NCI-H524 treated with DMSO at 0.1 percent for 48 hours (cell line): ENCODE measurements around the gene CYP2W1.
"Not testable (repeated sequence)": the region's sequence is repeated elsewhere in the genome, so short reads cannot be mapped to it uniquely, and the experiment has no call there.

ENCODE experiments used
- DNase-seq: peaks from one replicate; lab custom pipeline; 2025; lab: John Stamatoyannopoulos, UW

CYP2W1 gene

GRCh38 chr7:1028775-1029636, 46.0 kb downstream of the CYP2W1 start:
- no peak for DNase-seq

GRCh38 chr7:1029637-1030443, 46.9 kb downstream of the CYP2W1 start:
- no peak for DNase-seq

DNA sequence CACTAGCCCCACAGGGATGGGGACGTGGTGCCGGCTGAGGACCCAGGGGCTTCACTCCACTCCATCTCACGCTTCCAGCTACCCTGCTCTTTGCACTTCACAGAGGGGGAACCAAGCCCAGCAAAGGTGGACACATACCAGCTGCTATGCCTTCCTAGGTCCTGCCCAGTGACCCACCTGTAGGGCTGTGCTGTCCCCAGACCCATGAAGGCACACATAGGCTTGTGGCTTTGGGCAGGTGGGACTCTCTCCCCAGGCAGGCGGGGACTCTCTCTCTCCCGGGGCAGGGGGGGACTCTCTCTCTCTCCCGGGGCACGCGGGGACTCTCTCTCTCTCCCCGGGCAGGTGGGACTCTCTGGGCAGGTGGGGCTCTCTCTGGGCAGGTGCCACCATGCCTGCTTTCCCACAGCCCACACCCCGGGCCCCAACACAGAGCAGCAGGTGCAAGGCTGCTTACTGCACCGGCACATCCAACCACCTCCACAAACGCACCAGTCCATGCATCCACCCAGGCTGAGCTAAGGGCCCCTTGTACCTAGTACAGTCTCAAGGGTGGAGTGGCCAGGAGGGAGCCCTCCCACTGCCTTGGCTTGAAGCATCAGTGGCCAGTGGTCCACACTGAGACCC, 47.6 kb downstream of the CYP2W1 start:
- no peak for DNase-seq

GRCh38 chr7:1031716-1032455, 48.9 kb downstream of the CYP2W1 start:
- DNase-seq = no peak

DNA sequence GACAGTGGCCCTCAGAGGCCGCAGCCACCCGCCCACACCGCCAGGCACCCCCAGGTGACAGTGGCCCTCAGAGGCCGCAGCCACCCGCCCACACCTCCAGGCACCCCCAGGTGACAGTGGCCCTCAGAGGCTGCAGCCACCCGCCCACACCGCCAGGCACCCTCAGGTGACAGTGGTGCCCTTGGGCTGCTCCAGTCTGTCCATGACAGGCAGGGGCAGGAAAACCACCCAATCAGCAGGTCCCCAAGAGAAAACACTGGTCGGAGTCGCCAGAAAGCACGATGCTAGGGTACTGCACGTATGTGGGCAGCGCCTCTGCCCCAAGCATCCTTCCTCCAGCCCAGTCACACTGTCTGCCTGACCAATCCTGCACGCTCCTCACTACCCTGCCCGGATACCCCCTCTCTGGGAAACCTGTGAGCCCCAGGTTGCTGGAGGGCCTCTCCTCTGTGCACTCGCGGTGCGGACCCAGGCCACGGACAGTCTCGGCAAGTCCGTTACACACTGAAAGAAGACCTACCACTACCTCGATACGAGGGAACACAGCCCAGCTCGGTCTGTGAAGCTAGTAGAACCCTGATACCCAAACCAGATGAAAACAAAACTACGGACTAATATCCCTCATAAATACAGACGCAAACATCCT, 49.7 kb downstream of the CYP2W1 start:
- no peak for DNase-seq

DNA sequence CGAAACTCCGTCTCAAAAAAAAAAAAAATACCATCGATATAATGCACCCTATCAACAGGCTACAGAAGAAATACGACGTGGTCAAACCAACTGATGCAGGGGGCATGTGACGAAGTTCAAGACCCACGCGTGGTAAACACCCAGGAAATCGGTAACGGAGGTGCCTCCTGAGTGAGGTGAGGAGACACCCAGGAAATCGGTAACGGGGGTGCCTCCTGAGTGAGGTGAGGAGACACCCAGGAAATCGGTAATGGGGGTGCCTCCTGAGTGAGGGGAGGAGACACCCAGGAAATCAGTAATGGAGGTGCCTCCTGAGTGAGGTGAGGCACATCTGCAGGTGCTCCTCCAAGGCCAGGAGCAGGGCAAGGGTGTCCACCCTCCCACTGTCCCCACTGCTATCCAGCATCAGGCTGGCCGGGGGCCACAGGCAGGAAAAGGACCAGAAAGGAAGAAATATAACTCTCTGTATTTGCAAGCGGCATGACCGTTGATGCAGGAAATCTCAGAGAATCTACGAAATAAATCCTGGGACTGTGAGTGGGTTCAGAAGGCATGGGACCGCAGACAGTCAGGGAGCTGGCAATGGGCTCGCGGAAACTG, 50.7 kb downstream of the CYP2W1 start:
- no peak for DNase-seq

GRCh38 chr7:1034769-1035168, 51.8 kb downstream of the CYP2W1 start:
- not testable (repeated sequence) for DNase-seq

DNA sequence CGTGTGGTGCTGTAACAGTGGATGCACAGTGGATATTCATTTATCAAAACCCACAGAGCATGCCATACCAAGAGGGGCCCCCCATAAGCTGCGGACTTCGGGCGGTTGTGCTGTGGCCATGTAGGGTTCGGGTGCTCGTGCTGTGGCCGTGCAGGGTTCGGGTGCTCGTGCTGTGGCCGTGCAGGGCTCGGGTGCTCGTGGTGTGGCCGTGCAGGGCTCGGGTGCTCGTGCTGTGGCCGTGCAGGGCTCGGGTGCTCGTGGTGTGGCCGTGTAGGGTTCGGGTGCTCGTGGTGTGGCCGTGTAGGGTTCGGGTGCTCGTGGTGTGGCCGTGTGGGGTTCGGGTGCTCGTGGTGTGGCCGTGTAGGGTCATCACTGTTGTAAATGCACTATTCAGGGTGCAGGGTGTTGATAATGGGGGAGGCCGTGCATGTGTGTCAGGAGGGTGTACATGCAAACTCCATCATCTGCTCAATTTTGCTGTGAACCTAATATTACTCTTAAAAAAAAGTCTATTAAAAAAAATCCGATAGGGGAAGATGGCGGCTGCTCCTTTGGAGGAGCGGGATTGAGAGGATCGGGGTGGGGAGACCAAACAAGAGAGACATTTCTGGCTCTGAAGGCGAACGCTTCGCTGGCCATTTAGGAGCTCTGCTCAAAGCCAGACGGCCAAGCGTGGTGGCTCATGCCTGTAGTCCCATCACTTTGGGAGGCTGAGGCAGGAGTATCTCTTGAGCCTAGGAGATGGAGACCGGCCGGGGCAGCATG, 53.4 kb downstream of the CYP2W1 start:
- not testable (repeated sequence) for DNase-seq
